Testis (tissue), 3 donors: ENCODE data around the gene MATN1. TPM values are rescaled to one million over a fixed set of nuclear protein-coding genes. Genes with fewer than 3 reads are reported as not detected.

Source experiments
- DNase-seq: peaks from one replicate; pipeline ENCODE4 v3.0.0-alpha.2; 2019
- H3K27ac ChIP-seq, 2 donors: fragments of 200-600 bp; sonication (generic); one replicate each; pipeline ENCODE4 v1.5.1; 2019
- H3K27me3 ChIP-seq: fragments of 200-600 bp; sonication (generic); one replicate; pipeline ENCODE4 v1.5.1; 2019
- H3K36me3 ChIP-seq: fragments of 200-600 bp; sonication (generic); one replicate; pipeline ENCODE4 v1.5.1; 2017; ENCODE audit warnings: low read depth; ENCODE audit errors: missing control alignments
- H3K4me1 ChIP-seq: fragments of 200-600 bp; sonication (generic); one replicate; pipeline ENCODE4 v1.5.1; 2019
- H3K4me3 ChIP-seq, 2 donors: fragments of 200-600 bp; sonication (generic); one replicate each; pipeline ENCODE4 v1.5.1; 2017 to 2019
- H3K9me3 ChIP-seq: fragments of 200-600 bp; sonication (generic); one replicate; pipeline ENCODE4 v1.5.1; 2017
- POLR2A ChIP-seq: fragments of 450-650 bp; IDR thresholded peaks from one replicate; pipeline ENCODE4 v1.6.1; 2017; ENCODE audit warnings: antibody characterized with exemption, mild to moderate bottlenecking, moderate library complexity
- WGBS, 2 donors: methylation state at CpG; one replicate each; pipeline ENCODE4 v1.1.5; 2018; 5-methylcytosine and 5-hydroxymethylcytosine counted together
- intact Hi-C: fragments of 100-400 bp; cut with DNase I; formaldehyde crosslinking; loops from one replicate; pipeline ENCODE4 v1.15.1; 2023; ENCODE audit warnings: low total_unique reads
- polyA plus RNA-seq: library from polyadenylated mRNA; stranded (reverse); fragments of 350-450 nt; fragmentation: Illumina TruSeq; extraction: RNeasy Lipid Tissue Mini Kit (QIAGEN cat#74804); gene quantifications from one replicate; pipeline ENCODE4 v1.2.3, GENCODE V29; 2014; ENCODE audit warnings: low read depth, low replicate concordance; ENCODE audit not compliant: insufficient read depth
- total RNA-seq, 2 donors: library from RNA; depleted of rRNA; stranded (reverse); fragments of >200 nt; gene quantifications; one replicate each; pipeline ENCODE4 v1.2.3, GENCODE V29; 2016
- TF ChIP-seq, protein P1 (sequence below), 3 experiments: fragments of 450-650 bp in 2 of 3; fragments of 200-600 bp in 1 of 3; sonication (generic) in 1 of 3; IDR thresholded peaks; one replicate each; pipeline ENCODE4 v1.5.1; 2016 to 2019; ENCODE audit warnings: antibody characterized with exemption in 3 of 3, mild to moderate bottlenecking in 2 of 3, moderate library complexity in 1 of 3

Gene MATN1
- total and polyA plus RNA-seq, 3 donors from 2014 or later: 0.32 to 0.62 (median 0.55) TPM

DNA sequence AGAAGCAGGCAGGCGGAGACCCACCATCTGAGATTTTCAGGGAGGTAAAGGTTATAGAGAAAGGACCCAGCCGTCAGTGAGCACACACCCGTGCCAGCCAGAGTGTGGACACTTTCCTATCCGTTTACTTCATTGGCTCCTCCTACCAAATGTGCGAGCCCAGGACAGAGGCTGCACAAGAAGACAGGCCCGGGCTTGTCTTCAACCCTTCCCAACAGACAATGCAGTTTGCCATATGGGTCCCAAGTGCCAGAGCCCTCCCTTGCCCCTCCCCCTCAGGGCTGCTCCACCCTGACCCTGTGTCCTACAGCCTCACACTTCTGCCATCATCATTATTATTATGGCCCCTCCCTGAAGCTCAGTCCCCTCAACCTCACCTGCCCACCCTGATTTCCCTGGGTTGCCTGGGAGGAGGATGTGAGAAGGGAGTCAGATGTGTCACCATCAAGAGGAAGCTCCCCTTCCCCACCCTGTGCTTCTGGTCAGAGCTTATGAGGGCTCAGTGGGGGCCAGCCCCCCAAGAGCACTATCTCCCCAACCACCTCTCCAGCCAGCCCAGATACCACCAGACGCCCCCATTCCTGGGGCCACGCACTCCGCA, 24.8 kb upstream of the MATN1 start:
- Histone ChIP-seq H3K36me3 (no peaks in the 10 kb centered on the region), H3K9me3 (no peaks in the 10 kb centered on the region), H3K4me1 (no peaks in the 10 kb centered on the region), H3K27me3 (no peaks in the 10 kb centered on the region), H3K4me3 (no peak overlapping the region), H3K27ac (no peak overlapping the region)
- TF ChIP-seq, protein P1, sequence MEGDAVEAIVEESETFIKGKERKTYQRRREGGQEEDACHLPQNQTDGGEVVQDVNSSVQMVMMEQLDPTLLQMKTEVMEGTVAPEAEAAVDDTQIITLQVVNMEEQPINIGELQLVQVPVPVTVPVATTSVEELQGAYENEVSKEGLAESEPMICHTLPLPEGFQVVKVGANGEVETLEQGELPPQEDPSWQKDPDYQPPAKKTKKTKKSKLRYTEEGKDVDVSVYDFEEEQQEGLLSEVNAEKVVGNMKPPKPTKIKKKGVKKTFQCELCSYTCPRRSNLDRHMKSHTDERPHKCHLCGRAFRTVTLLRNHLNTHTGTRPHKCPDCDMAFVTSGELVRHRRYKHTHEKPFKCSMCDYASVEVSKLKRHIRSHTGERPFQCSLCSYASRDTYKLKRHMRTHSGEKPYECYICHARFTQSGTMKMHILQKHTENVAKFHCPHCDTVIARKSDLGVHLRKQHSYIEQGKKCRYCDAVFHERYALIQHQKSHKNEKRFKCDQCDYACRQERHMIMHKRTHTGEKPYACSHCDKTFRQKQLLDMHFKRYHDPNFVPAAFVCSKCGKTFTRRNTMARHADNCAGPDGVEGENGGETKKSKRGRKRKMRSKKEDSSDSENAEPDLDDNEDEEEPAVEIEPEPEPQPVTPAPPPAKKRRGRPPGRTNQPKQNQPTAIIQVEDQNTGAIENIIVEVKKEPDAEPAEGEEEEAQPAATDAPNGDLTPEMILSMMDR (IDR thresholded peaks at IDR 0.05): no peak
- 79 to 93% methylated on average over 5 to 9 of the region's 9 CpGs for WGBS, 2 donors
- DNase-seq: no peak
- intact Hi-C loops: no loop called here

DNA sequence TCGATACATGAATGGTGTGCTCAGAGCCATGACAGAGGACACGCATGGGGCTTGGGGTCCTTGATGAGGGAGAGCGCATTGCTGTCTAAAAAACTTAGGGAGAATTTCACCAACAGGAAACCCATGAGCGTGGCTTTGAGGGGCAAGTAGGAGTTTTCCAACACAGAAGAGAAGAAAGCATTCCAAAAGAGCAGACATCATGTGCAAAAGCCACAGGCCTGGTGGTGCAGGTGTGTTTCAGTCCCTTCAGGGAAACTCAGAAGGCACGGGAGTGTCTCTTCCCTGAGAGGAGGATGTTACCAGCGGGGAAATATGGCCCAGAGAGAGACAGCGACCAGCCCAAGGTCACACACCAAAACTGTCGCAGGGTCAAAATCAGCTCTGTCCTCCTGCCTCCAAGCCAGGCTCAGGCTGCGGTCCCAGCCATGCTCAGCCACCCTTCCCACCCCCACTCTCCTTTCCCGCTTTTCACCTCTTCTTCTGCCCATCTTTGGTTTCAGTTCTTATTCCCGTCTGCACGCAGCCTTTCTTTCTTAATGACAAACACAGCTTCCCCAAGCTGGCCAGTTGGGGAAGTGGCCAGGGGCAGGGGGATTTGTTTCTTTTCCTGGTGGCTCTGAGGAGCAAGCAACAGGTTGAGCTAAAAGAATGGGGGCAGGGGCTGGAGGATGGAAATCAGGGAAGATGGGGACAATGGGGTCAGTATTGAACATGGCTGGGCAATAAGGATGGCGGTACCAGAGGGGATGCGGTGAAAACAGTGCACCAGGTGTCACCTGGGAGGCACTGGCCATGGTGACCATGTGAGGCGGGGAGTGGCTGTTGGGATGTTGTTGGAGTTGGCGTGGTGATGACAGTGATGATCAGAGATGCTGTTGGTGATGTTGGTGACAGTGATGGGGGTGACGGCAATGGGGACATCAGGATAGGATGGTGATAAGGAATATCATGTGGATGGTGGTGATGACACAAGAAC, 23.9 kb upstream of the MATN1 start:
- H3K36me3 ChIP-seq: no peaks in the 10 kb centered on the region
- WGBS, 2 donors: 85 to 91% methylated on average over 15 to 17 of the region's 17 CpGs
- no peak for DNase-seq
- no peaks in the 10 kb centered on the region for H3K9me3 ChIP-seq
- H3K27me3 ChIP-seq: no peaks in the 10 kb centered on the region
- intact Hi-C loops: no loop called here
- no peak overlapping the region for H3K27ac ChIP-seq
- no peaks in the 10 kb centered on the region for H3K4me1 ChIP-seq
- no peak overlapping the region for H3K4me3 ChIP-seq
- TF ChIP-seq POLR2A: no peak
- TF ChIP-seq, protein P1 (IDR thresholded peaks at IDR 0.05): no peak

DNA sequence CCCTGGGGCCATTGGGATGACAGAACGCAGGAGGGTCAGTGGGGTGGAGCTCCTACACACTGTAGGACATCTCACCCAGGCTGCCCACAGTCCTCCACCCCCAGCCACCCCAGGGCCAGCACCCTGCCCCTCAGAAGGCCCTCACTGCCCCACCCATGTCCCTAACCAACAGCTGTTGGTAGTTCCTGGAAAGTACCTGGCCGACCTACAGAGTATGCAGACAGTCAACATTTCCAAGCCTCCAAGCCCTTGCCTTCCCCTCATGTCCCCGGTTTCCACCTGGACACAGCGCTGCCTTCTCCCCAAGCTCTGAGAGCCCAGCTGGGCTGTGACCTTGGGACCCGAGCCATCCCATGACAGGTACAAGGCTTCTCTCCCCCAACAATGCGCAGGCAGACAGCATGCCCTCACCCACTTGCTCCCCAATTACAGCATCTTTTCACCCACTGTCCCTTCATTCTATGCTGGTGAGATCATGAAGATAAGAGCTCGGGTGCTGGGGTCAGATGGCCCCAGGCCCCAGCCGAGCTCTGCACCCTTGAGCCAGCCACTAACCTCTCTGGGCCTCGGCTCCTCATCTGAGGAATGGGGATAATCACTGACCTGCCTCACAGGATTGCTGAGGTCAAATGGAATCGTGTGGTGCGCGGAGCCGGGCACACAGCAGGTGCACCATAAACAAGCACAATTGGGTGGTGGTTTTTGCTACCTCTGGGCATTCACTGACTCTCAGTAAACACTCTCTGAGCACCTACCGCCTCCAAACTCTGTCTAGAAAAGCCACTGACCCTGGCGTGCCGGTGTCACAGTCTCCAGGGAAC, 23.0 kb upstream of the MATN1 start:
- no peak for DNase-seq
- Histone ChIP-seq H3K36me3 (no peaks in the 10 kb centered on the region), H3K4me1 (no peaks in the 10 kb centered on the region), H3K9me3 (no peaks in the 10 kb centered on the region), H3K27me3 (no peaks in the 10 kb centered on the region), H3K4me3 (no peak overlapping the region), H3K27ac (no peak overlapping the region)
- WGBS, 2 donors: 82 to 83% methylated on average over 13 to 16 of the region's 16 CpGs
- intact Hi-C loops: no loop called here
- no peak for TF ChIP-seq POLR2A
- TF ChIP-seq, protein P1 (IDR thresholded peaks at IDR 0.05): no peak

DNA sequence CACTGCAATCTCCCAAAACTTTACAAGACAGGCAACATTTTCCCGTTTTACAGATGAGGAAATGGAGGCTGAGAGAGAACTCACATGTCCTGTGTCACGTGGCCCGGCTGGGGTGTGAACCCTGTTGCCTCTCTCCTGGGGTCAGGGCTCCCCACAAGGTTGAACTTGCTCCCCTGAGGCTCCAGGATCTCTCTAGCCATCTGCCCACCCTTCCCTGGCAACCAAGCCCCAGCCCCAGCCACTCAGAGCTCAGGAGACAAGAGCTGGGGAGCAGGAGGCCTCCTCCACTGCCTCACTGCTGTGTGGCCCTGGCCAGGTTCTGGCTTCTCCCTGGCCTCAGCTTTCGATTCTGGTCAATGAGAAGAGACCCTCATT, 22.4 kb upstream of the MATN1 start:
- Histone ChIP-seq H3K27me3 (no peaks in the 10 kb centered on the region), H3K27ac (no peak overlapping the region), H3K36me3 (no peaks in the 10 kb centered on the region), H3K9me3 (no peaks in the 10 kb centered on the region), H3K4me3 (no peak overlapping the region), H3K4me1 (no peaks in the 10 kb centered on the region)
- no peak for DNase-seq
- intact Hi-C loops: no loop called here
- TF ChIP-seq POLR2A: no peak
- TF ChIP-seq, protein P1 (IDR thresholded peaks at IDR 0.05): no peak
- WGBS, 2 donors: 82% methylated on average over 4 of the region's 4 CpGs; no CpG with 5 or more reads in 1 of the 2 donors
